ENCODE data around the gene PDE6D. TPM values are rescaled to one million over a fixed set of nuclear protein-coding genes. Genes with fewer than 3 reads are reported as not detected.

The PDE6D gene
- total RNA-seq, 1 donor from 2014 or later, result 38.8 TPM

- TF ChIP-seq, protein P1, sequence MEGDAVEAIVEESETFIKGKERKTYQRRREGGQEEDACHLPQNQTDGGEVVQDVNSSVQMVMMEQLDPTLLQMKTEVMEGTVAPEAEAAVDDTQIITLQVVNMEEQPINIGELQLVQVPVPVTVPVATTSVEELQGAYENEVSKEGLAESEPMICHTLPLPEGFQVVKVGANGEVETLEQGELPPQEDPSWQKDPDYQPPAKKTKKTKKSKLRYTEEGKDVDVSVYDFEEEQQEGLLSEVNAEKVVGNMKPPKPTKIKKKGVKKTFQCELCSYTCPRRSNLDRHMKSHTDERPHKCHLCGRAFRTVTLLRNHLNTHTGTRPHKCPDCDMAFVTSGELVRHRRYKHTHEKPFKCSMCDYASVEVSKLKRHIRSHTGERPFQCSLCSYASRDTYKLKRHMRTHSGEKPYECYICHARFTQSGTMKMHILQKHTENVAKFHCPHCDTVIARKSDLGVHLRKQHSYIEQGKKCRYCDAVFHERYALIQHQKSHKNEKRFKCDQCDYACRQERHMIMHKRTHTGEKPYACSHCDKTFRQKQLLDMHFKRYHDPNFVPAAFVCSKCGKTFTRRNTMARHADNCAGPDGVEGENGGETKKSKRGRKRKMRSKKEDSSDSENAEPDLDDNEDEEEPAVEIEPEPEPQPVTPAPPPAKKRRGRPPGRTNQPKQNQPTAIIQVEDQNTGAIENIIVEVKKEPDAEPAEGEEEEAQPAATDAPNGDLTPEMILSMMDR (conservative IDR thresholded peaks at IDR 0.05), result no peak
Measured at GRCh38 chr2:231726276-231726675, 54.8 kb downstream of the PDE6D start.

DNA sequence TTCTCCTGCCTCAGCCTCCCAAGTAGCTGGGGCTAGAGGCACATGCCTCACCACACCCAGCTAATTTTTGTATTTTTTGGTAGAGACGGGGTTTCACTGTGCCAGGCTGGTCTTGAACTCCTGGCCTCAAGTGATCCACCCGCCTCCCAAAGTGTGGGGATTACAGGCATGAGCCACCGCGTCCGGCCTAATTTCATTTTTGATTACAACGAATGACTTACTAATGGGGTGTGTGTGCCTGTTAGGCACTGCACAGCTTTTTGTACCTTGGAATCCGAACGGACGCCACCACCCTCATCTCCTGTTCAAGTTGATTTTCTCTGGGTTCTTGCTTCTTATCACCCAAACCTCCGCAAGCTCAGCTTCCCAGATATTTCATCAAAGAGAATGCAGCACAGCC lies 55.6 kb downstream of the PDE6D start:
- Mint-ChIP-seq H3K27me3 (ENCODE audit: low read depth) (no peaks in the 10 kb centered on the region), H3K4me1 (peaks cover 7% of the 10 kb centered on the region), H3K27ac (ENCODE audit: unreplicated experiment) (no peak overlapping the region), H3K36me3 (ENCODE audit: low read depth) (no peaks in the 10 kb centered on the region), H3K4me3 (no peak overlapping the region), H3K9me3 (no peaks in the 10 kb centered on the region)
- no peak for DNase-seq (ENCODE audit: low read depth, low spot score)
- TF ChIP-seq, protein P1 (conservative IDR thresholded peaks at IDR 0.05), result no peak

More at GRCh38 chr2:231726276-231726675, 54.8 kb downstream of the PDE6D start:
- Mint-ChIP-seq H3K36me3 (ENCODE audit: low read depth) (no peaks in the 10 kb centered on the region), H3K4me1 (peaks cover 7% of the 10 kb centered on the region), H3K9me3 (no peaks in the 10 kb centered on the region), H3K27ac (ENCODE audit: unreplicated experiment) (no peak overlapping the region), H3K4me3 (no peak overlapping the region), H3K27me3 (ENCODE audit: low read depth) (no peaks in the 10 kb centered on the region)
- DNase-seq (ENCODE audit: low read depth, low spot score), result no peak

DNA sequence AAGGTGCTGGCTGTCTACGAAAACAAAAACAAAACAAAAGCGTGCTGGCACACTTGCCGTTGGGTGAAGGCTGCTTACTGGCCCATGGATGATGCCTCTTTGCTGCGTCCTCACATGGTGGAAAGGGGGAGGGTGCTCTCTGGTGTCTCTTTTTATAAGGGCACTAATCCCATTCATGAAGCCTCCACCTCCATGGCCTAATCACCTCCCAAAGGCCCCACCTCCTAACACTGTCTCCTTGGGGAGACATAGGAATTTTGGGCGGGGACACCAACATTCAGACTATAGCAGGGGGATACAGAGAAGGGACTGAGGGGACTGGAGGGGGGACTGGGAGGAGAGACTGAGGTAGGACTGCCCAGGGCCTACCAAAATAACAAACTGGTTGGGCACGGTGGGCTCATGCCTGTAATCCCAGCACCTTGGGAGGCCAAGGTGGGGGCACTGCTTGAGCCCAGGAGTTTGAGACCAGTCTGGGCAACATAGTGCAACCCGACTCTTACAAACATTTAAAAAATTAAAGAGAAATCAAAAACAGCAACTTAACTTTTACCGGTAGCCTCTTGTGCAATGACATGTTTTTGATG lies 58.3 kb downstream of the PDE6D start:
- no peak overlapping the region for H3K4me3 Mint-ChIP-seq
- H3K4me1 Mint-ChIP-seq, result peaks cover 6% of the 10 kb centered on the region
- no peak for DNase-seq (ENCODE audit: low read depth, low spot score)
- TF ChIP-seq, protein P1 (conservative IDR thresholded peaks at IDR 0.05), result no peak
- H3K27ac Mint-ChIP-seq (ENCODE audit: unreplicated experiment), result peak overlapping the region; percentile 47
- H3K27me3 Mint-ChIP-seq (ENCODE audit: low read depth), result no peaks in the 10 kb centered on the region
- H3K36me3 Mint-ChIP-seq (ENCODE audit: low read depth), result no peaks in the 10 kb centered on the region
- H3K9me3 Mint-ChIP-seq, result no peaks in the 10 kb centered on the region

DNA sequence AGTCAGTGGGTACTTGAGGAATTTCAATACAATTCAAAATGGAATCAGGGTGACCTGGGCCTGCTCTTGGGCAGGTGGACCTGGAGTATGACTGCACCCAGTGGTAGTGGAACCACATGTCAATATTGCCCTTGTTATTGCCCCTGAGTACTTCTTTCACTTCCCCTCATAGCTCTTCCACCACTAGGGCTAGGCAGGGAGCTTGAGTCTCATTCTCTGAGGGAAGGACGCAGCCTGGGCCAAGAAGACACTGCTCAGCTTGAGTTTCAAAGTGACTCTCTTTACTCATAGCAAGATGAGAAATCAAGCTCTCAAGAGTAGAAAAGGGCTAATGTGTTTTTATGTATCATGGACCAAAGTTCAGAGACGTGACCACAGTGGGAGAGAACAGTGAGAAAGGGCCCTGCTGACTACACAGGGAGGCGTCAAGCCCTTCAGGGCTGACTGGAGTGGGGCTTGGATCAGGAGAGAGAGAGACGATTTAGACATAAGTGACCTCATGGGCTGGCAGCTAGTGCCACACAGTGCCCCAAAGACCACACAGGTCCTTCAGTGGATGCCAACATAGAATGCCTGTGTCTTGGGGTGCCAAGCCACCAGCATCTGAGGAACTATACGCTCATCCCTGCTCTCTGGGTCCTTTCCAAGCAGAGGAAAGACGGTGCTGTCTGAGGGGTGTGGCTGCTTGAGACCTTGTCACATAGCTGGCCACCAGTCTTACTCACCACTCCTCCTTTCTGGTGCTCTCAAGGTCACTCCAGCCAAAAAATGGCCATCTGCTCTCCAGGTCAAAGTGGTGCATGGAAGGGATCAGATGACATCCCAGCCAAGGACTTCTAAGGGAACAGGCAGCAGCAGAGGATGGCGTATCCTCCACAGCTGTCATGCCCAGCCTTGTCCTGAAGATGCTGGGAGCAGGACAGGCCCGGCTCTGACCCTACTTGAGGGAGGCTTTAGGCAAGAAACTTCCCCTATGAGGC lies 59.8 kb downstream of the PDE6D start:
- Mint-ChIP-seq H3K9me3 (no peaks in the 10 kb centered on the region), H3K4me1 (peaks cover 10% of the 10 kb centered on the region), H3K4me3 (no peak overlapping the region), H3K27ac (ENCODE audit: unreplicated experiment) (no peak overlapping the region), H3K27me3 (ENCODE audit: low read depth) (peaks cover 7% of the 10 kb centered on the region), H3K36me3 (ENCODE audit: low read depth) (no peaks in the 10 kb centered on the region)
- TF ChIP-seq, protein P1 (conservative IDR thresholded peaks at IDR 0.05), result no peak
- DNase-seq (ENCODE audit: low read depth, low spot score), result no peak

GRCh38 chr2:231720292-231720986 lies 60.6 kb downstream of the PDE6D start:
- Mint-ChIP-seq H3K27me3 (ENCODE audit: low read depth) (peaks cover 14% of the 10 kb centered on the region), H3K36me3 (ENCODE audit: low read depth) (peaks cover 3% of the 10 kb centered on the region), H3K9me3 (no peaks in the 10 kb centered on the region), H3K27ac (ENCODE audit: unreplicated experiment) (no peak overlapping the region), H3K4me3 (no peak overlapping the region), H3K4me1 (peaks cover 17% of the 10 kb centered on the region)
- DNase-seq (ENCODE audit: low read depth, low spot score), result no peak
- TF ChIP-seq, protein P1 (conservative IDR thresholded peaks at IDR 0.05), result no peak

Measured in neural crest cell (in vitro differentiated cells).